ENCODE results near the gene HMGN1.
"Not testable (repeated sequence)": the region's sequence is repeated elsewhere in the genome, so short reads cannot be mapped to it uniquely, and the experiment has no call there.

Gene HMGN1

GRCh38 chr21:39348355-39349210 is at the start of gene HMGN1:
Gene HMGN1, minus strand, starts transcription at chr21:39349088. Its CDS starts 171 bp downstream, at chr21:39348917.
- peak; percentile 89 for DNase-seq

GRCh38 chr21:39397646-39398385 is 48.9 kb upstream of the HMGN1 start:
- no peak for DNase-seq

GRCh38 chr21:39392981-39393380 is 44.1 kb upstream of the HMGN1 start:
- no peak for DNase-seq

GRCh38 chr21:39390212-39390765 is 41.4 kb upstream of the HMGN1 start:
- no peak for DNase-seq

- DNase-seq = no peak
Observed at GRCh38 chr21:39388811-39389155, 39.9 kb upstream of the HMGN1 start.

- DNase-seq = peak; percentile 82
Observed at GRCh38 chr21:39388038-39388810, 39.3 kb upstream of the HMGN1 start.

GRCh38 chr21:39387461-39388037 is 38.7 kb upstream of the HMGN1 start:
- peak; percentile 93 for DNase-seq

GRCh38 chr21:39386899-39387298 is 38.0 kb upstream of the HMGN1 start:
- no peak for DNase-seq

- DNase-seq = no peak
Observed at GRCh38 chr21:39386194-39386593, 37.3 kb upstream of the HMGN1 start.

GRCh38 chr21:39385299-39386145 is 36.6 kb upstream of the HMGN1 start:
- peak; percentile 80 for DNase-seq

GRCh38 chr21:39384674-39385298 is 35.9 kb upstream of the HMGN1 start:
- no peak for DNase-seq

- not testable (repeated sequence) for DNase-seq
Observed at GRCh38 chr21:39382096-39382495, 33.2 kb upstream of the HMGN1 start.

GRCh38 chr21:39381009-39381408 is 32.1 kb upstream of the HMGN1 start:
- no peak for DNase-seq

GRCh38 chr21:39379986-39380891 is 31.4 kb upstream of the HMGN1 start:
- peak; percentile 76 for DNase-seq

GRCh38 chr21:39377444-39378050 is 28.7 kb upstream of the HMGN1 start:
- no peak for DNase-seq

- no peak for DNase-seq
Observed at GRCh38 chr21:39375446-39375845, 26.6 kb upstream of the HMGN1 start.

- no peak for DNase-seq
Observed at GRCh38 chr21:39374046-39374445, 25.2 kb upstream of the HMGN1 start.

DNA sequence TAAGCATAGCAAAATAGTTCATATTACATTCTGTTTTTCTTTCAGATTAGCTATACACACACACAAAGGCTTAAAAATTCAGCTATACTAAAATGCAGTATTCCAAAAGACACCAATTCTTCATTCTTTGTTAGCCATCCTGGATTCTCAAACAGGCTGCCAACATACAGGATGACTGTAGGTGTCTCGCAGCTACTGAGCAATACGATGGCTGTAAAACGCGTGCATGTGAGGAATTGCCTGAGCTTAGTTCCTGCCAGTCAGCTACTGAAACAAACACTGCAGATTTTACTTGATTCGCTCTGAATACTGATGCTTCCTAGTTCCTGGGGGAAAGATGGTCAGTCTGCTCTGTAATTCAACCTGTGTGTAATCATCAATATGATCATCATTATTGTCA is 24.7 kb upstream of the HMGN1 start:
- DNase-seq = peak; percentile 13

- DNase-seq = not testable (repeated sequence)
Observed at GRCh38 chr21:39369896-39370288, 21.0 kb upstream of the HMGN1 start.

DNA sequence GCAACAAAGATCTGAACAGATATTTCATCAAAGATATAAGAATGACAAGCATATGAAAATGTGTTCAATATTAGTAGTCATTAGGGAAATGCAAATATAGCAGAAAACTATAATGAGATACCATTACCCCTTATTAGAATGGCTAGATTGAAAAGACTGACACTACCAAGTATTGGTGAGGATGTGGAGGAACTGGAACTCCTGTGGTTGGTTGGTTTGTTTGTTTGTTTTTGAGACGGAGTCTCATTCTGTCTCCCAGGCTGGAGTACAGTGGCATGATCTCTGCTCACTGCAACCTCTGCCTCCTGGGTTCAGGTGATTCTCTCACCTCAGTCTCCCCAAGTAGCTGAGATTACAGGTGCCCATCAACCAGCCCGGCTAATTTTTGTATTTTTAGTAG is 18.9 kb upstream of the HMGN1 start:
- no peak for DNase-seq

Measured in NCI-H510A treated with DMSO at 0.1 percent for 48 hours (cell line).